K562 (cell line): ENCODE measurements around the gene VPS18. TPM values are rescaled to one million over a fixed set of nuclear protein-coding genes. Genes with fewer than 3 reads are reported as not detected.

ENCODE experiments used
- ATAC-seq: fragments of 200-7000 bp; cut with Tn5 transposase; 3 replicates; pipeline ENCODE4 v1.9.1; 2020; ENCODE audit warnings: moderate library complexity
- BruUV-seq: library from RNA; stranded (reverse); fragments of 400-500 nt; replicated peaks from 2 replicates; lab custom pipeline; 2021; lab: Mats Ljungman, UMichigan
- CTCF ChIA-PET: fragments of 300-600 bp; formaldehyde crosslinking; extraction: SDS; loops from one replicate; lab custom pipeline; 2021; ENCODE audit warnings: low intra/inter-chr PET ratio; lab: Yijun Ruan, JAX
- POLR2A ChIA-PET: fragments of 300-600, 350-650 bp; sonication (Branson Sonifier 250); formaldehyde crosslinking; extraction: SDS; loops from one replicate; lab custom pipeline; 2021; ENCODE audit warnings: antibody characterized with exemption, inconsistent platforms; lab: Yijun Ruan, JAX
- DNase-seq, 4 experiments: peaks; one replicate each; pipeline versions ENCODE4 v3.0.0 to v3.0.0-alpha.2; 2011 to 2018; ENCODE audit warnings: low spot score in 3 of 4, mixed read lengths in 3 of 4; ENCODE audit errors: extremely low read depth in 1 of 4
- FAIRE-seq: peaks from 2 replicates; lab custom pipeline; 2011; peaks lifted over from hg19 to GRCh38; lab: Jason Lieb, UNC
- H2AFZ ChIP-seq: 2 replicates; pipeline ENCODE4 v1.6.0; 2011; ENCODE audit warnings: low read depth, low read length, control low read depth, inconsistent platforms
- H3K27ac ChIP-seq: fragments of 200-600 bp; 3 replicates; pipeline ENCODE4 v1.8.0; 2011; ENCODE audit warnings: low read depth, mild to moderate bottlenecking, control low read depth, inconsistent platforms, low read length, moderate library complexity, mixed read lengths; ENCODE audit errors: extremely low read depth
- H3K27me3 ChIP-seq, 2 experiments: fragments of 300-600 bp in 1 of 2; 2 replicates in 1 of 2; 3 replicates in 1 of 2; pipeline versions ENCODE4 v1.6.0 to v1.8.0; 2011; ENCODE audit warnings: inconsistent platforms in 2 of 2, low read length in 2 of 2, mild to moderate bottlenecking in 1 of 2, mixed read lengths in 1 of 2, moderate library complexity in 1 of 2; ENCODE audit not compliant: control insufficient read depth in 2 of 2, insufficient read depth in 2 of 2
- H3K36me3 ChIP-seq: fragments of 300-600 bp; 3 replicates; pipeline ENCODE4 v1.8.0; 2011; ENCODE audit warnings: mild to moderate bottlenecking, low read length, inconsistent platforms; ENCODE audit not compliant: control insufficient read depth, insufficient read depth
- H3K4me1 ChIP-seq, 2 experiments: fragments of 200-600 bp in 1 of 2; replicated peaks in 1 of 2; 2 replicates in 1 of 2; 3 replicates in 1 of 2; pipeline versions ENCODE4 v1.5.1 to v1.8.0; 2011; ENCODE audit warnings: inconsistent platforms in 2 of 2, low read length in 2 of 2, mild to moderate bottlenecking in 1 of 2, mixed read lengths in 1 of 2, moderate library complexity in 1 of 2; ENCODE audit not compliant: control insufficient read depth in 2 of 2, insufficient read depth in 2 of 2
- H3K4me2 ChIP-seq: 2 replicates; pipeline ENCODE4 v1.6.1; 2011; ENCODE audit warnings: low read length, control low read depth, inconsistent platforms, mixed read lengths; ENCODE audit not compliant: insufficient read depth
- H3K4me3 ChIP-seq: fragments of 200-600 bp; sonication (generic), shearing (Covaris generic); 2 replicates; pipeline ENCODE4 v1.5.1; 2016; ENCODE audit warnings: control low read depth, inconsistent platforms
- H3K79me2 ChIP-seq: fragments of 200-600 bp; 3 replicates; pipeline ENCODE4 v1.8.0; 2011; ENCODE audit warnings: low read length, inconsistent platforms; ENCODE audit not compliant: control insufficient read depth, insufficient read depth
- H3K9ac ChIP-seq, 2 experiments: 2 replicates each; pipeline versions ENCODE4 v1.6.0 to v1.6.1; 2011; ENCODE audit warnings: low read depth in 2 of 2, low read length in 2 of 2, control low read depth in 1 of 2, inconsistent platforms in 1 of 2, mild to moderate bottlenecking in 1 of 2, mixed read lengths in 1 of 2; ENCODE audit not compliant: insufficient read depth in 1 of 2
- H3K9me1 ChIP-seq: one replicate; pipeline ENCODE4 v1.6.0; 2011; ENCODE audit warnings: inconsistent platforms, mild to moderate bottlenecking, low read length, moderate library complexity; ENCODE audit not compliant: control insufficient read depth, insufficient read depth
- H3K9me3 ChIP-seq: replicated peaks from 2 replicates; pipeline ENCODE4 v1.5.1; 2011; ENCODE audit warnings: low read depth, low read length, inconsistent platforms; ENCODE audit not compliant: control insufficient read depth, insufficient read depth
- H4K20me1 ChIP-seq: replicated peaks from 2 replicates; pipeline ENCODE4 v1.6.1; 2011; ENCODE audit warnings: low read length, inconsistent platforms, mixed read lengths; ENCODE audit not compliant: control insufficient read depth, insufficient read depth
- CREM ChIP-seq: IDR thresholded peaks from 2 replicates; pipeline ENCODE4 v1.6.1; 2014; ENCODE audit warnings: antibody characterized with exemption, low read depth
- E2F6 ChIP-seq, 2 experiments: IDR thresholded peaks; 2 replicates each; pipeline ENCODE4 v1.6.1; 2011; ENCODE audit warnings: borderline replicate concordance in 1 of 2, control low read depth in 1 of 2, low read depth in 1 of 2, low read length in 1 of 2, mild to moderate bottlenecking in 1 of 2, mixed read lengths in 1 of 2, moderate library complexity in 1 of 2; ENCODE audit not compliant: insufficient read depth in 1 of 2, insufficient read length in 1 of 2, poor library complexity in 1 of 2, severe bottlenecking in 1 of 2; ENCODE audit errors: extremely low read depth in 1 of 2
- JUND ChIP-seq, 2 experiments: IDR thresholded peaks; 2 replicates in 1 of 2; 3 replicates in 1 of 2; pipeline ENCODE4 v1.6.1; 2011; ENCODE audit warnings: borderline replicate concordance in 2 of 2, low read depth in 2 of 2, low read length in 2 of 2, improper control_type of control experiment in 1 of 2, missing biosample characterization in 1 of 2, missing genetic modification characterization in 1 of 2, missing genetic modification reagents in 1 of 2
- KDM1A ChIP-seq, 2 experiments: fragments of 450-650 bp; IDR thresholded peaks; 2 replicates each; pipeline ENCODE4 v1.6.1; 2016; ENCODE audit warnings: mild to moderate bottlenecking in 2 of 2
- MAX ChIP-seq: sonication (generic); formaldehyde crosslinking; IDR thresholded peaks from 2 replicates; pipeline ENCODE4 v1.9.0; 2022; ENCODE audit warnings: mild to moderate bottlenecking, missing genetic modification reagents
- MIER1 ChIP-seq: fragments of 450-650 bp; IDR thresholded peaks from 2 replicates; pipeline ENCODE4 v1.6.1; 2016; ENCODE audit warnings: antibody characterized with exemption, mild to moderate bottlenecking, low read depth
- PRDM10 ChIP-seq: fragments of 450-650 bp; IDR thresholded peaks from 2 replicates; pipeline ENCODE4 v1.6.1; 2018; ENCODE audit not compliant: partially characterized antibody
- RB1 ChIP-seq: fragments of 450-650 bp; IDR thresholded peaks from 2 replicates; pipeline ENCODE4 v1.6.1; 2017; ENCODE audit warnings: low read depth, mild to moderate bottlenecking
- ZNF23 ChIP-seq: fragments of 250-450 bp; sonication (Bioruptor Pico); IDR thresholded peaks from 2 replicates; pipeline ENCODE4 v1.4.0; 2020; ENCODE audit warnings: mild to moderate bottlenecking
- WGBS: fragments of 100-300 bp; shearing (Covaris generic); methylation state at CpG from one replicate; pipeline ENCODE4 v1.1.6; 2016; ENCODE audit warnings: low coverage, mixed read lengths; ENCODE audit not compliant: insufficient coverage; ENCODE audit errors: missing lambda C conversion rate; 5-methylcytosine and 5-hydroxymethylcytosine counted together
- in situ Hi-C: fragments of 300-500 bp; cut with MboI; formaldehyde crosslinking; loops from 4 replicates; pipeline ENCODE4 v1.15.0; 2018; ENCODE audit warnings: inconsistent platforms, mixed read lengths
- intact Hi-C: fragments of 100-400 bp; cut with micrococcal nuclease; formaldehyde crosslinking; loops from 2 replicates; pipeline ENCODE4 v1.14.2; 2022
- polyA plus RNA-seq, 8 experiments: library from polyadenylated mRNA; depleted of rRNA in 4 of 8; stranded (reverse) in 5 of 8; unstranded in 3 of 8; fragments of >200 nt; fragmentation: Nextera tagmentation in 2 of 8; fragmentation: Illumina TruSeq in 1 of 8; extraction: Ambion mirVana in 2 of 8; extraction: Trizol in 1 of 8; gene quantifications; 2 replicates each; pipeline versions ENCODE4 v1.2.1 to v1.2.3, GENCODE V29; 2011 to 2014; ENCODE audit warnings: inconsistent platforms in 1 of 8, missing spikeins in 1 of 8
- total RNA-seq, 7 experiments: library from RNA; depleted of rRNA in 6 of 7; stranded (reverse); fragments of >200 nt in 6 of 7; fragmentation: Illumina TruSeq in 2 of 7; extraction: Trizol in 2 of 7; gene quantifications; 2 replicates each; pipeline versions ENCODE4 v1.2.1 to v1.2.3, GENCODE V29; 2011 to 2021; ENCODE audit warnings: low replicate concordance in 1 of 7

VPS18 gene
- total and polyA plus RNA-seq, 9 of the 15 experiments (the other 6 are each of a cell fraction or from before 2014, with no cell fraction given) = 0.73 to 19.9 (median 8.5) TPM

- intact Hi-C loops (loop anchor here (5.0 to 10.0 kb wide), 2 partner anchors 72 to 185 kb away; no protein-coding TSS in a partner anchor), in situ Hi-C loops (loop anchor here (5.0 kb wide), 1 partner anchor 33 kb away; the partner anchor contains the start of gene VPS18)
- H4K20me1 ChIP-seq = no peaks in the 10 kb centered on the region
- H3K9ac ChIP-seq = no peak overlapping the region
- WGBS = 33% methylated on average over 18 of the region's 18 CpGs
- H3K9me3 ChIP-seq = no peaks in the 10 kb centered on the region
- no peak overlapping the region for H3K27ac ChIP-seq
- DNase-seq (peak; percentile 82 to 90 (median 84)), ATAC-seq (peak; percentile 87), FAIRE-seq (peak; percentile 89)
- no peaks in the 10 kb centered on the region for H3K79me2 ChIP-seq
- H3K4me3 ChIP-seq = no peak overlapping the region
- peak overlapping the region; percentile 95 for H2AFZ ChIP-seq
- no peaks in the 10 kb centered on the region; a peak in 1 of 5 replicates for H3K27me3 ChIP-seq
- CTCF ChIA-PET = interaction anchor here (0.5 to 6.2 kb wide), 3 partner anchors 19 to 470 kb away, joined by 3 to 75 read pairs (median 4); partner anchors contain the start of gene VPS18
- 0 out of 2 replicates have a peak overlapping the region, but pooled peaks have one; percentile 7 for H3K4me2 ChIP-seq
- no peaks in the 10 kb centered on the region for H3K36me3 ChIP-seq
- peaks cover 21 to 25% of the 10 kb centered on the region in 2 experiments; a peak in 4 of 5 replicates for H3K4me1 ChIP-seq
- POLR2A ChIA-PET = interaction anchor here (1.0 to 8.2 kb wide), 5 partner anchors 13 to 292 kb away, joined by 3 to 72 read pairs (median 7); partner anchors contain the start of genes RHOV and VPS18
- no TSS peak for BruUV-seq
- H3K9me1 ChIP-seq = no peaks in the 10 kb centered on the region
- peak; percentile 17 for TF ChIP-seq PRDM10
- TF ChIP-seq JUND (IDR thresholded peaks at IDR 0.05; ENCODE audit: borderline replicate concordance, low read depth, low read length) = 0 out of 2 replicates have a peak, but pooled peaks have one; percentile 20
- TF ChIP-seq JUND (tag; IDR thresholded peaks at IDR 0.05; ENCODE audit: borderline replicate concordance, low read depth, low read length) = peak; percentile 42; the same call in 1 of the 3 replicates
- TF ChIP-seq ZNF23 (CRISPR knock-in tag) = no peak
- no peak for TF ChIP-seq KDM1A (IDR thresholded peaks at IDR 0.05)
- TF ChIP-seq E2F6 (IDR thresholded peaks at IDR 0.05; ENCODE audit: borderline replicate concordance in 1 of 2, extremely low read depth in 1 of 2, insufficient read depth in 1 of 2, insufficient read length in 1 of 2, low read depth in 1 of 2, low read length in 1 of 2, poor library complexity in 1 of 2, severe bottlenecking in 1 of 2) = peak; percentile 17 to 67
- peak; percentile 50 for TF ChIP-seq MAX
- no peak for TF ChIP-seq MIER1
- TF ChIP-seq RB1 = peak; percentile 71; the same call in 1 of the 2 replicates
- TF ChIP-seq CREM = peak; percentile 60
These were observed 34.9 kb upstream of the VPS18 start for GRCh38 chr15:40859206-40859851.
